ENCODE data around the gene ZNF491. TPM values are rescaled to one million over a fixed set of nuclear protein-coding genes. Genes with fewer than 3 reads are reported as not detected.

The ZNF491 gene
- total and polyA plus RNA-seq, 2 experiments from 2014 or later = 3.9 to 5.1 TPM

GRCh38 chr19:11759805-11760204, 38.5 kb upstream of the ZNF491 start:
- no peak for DNase-seq (ENCODE audit: low read depth in 1 of 2, low spot score in 1 of 2)
- Histone ChIP-seq H3K4me3 (no peak overlapping the region), H3K36me3 (no peaks in the 10 kb centered on the region), H3K27me3 (no peaks in the 10 kb centered on the region), H3K9me3 (ENCODE audit: low read depth) (no peaks in the 10 kb centered on the region), H3K4me1 (ENCODE audit: low read depth) (no peaks in the 10 kb centered on the region), H3K27ac (no peak overlapping the region)
- TF ChIP-seq CTCF (IDR thresholded peaks at IDR 0.05; ENCODE audit: low read depth, low read length) = no peak

GRCh38 chr19:11763117-11763516, 35.2 kb upstream of the ZNF491 start:
- Histone ChIP-seq H3K27me3 (no peaks in the 10 kb centered on the region), H3K4me3 (no peak overlapping the region), H3K27ac (no peak overlapping the region), H3K4me1 (ENCODE audit: low read depth) (no peaks in the 10 kb centered on the region), H3K9me3 (ENCODE audit: low read depth) (no peaks in the 10 kb centered on the region), H3K36me3 (no peaks in the 10 kb centered on the region)
- no peak for DNase-seq (ENCODE audit: low read depth in 1 of 2, low spot score in 1 of 2)
- no peak for TF ChIP-seq CTCF (IDR thresholded peaks at IDR 0.05; ENCODE audit: low read depth, low read length)

GRCh38 chr19:11763611-11764010, 34.7 kb upstream of the ZNF491 start:
- H3K27ac ChIP-seq = no peak overlapping the region
- H3K27me3 ChIP-seq = no peaks in the 10 kb centered on the region
- H3K36me3 ChIP-seq = no peaks in the 10 kb centered on the region
- no peaks in the 10 kb centered on the region for H3K9me3 ChIP-seq (ENCODE audit: low read depth)
- H3K4me3 ChIP-seq = no peak overlapping the region
- no peaks in the 10 kb centered on the region for H3K4me1 ChIP-seq (ENCODE audit: low read depth)
- DNase-seq (ENCODE audit: low read depth in 1 of 2, low spot score in 1 of 2) = no peak
- no peak for TF ChIP-seq CTCF (IDR thresholded peaks at IDR 0.05; ENCODE audit: low read depth, low read length)

- Histone ChIP-seq H3K27ac (peak within 1 kb of the TSS; percentile 82), H3K36me3 (no peaks in the 10 kb centered on the region), H3K9me3 (ENCODE audit: low read depth) (no peaks in the 10 kb centered on the region), H3K4me3 (peak within 1 kb of the TSS; percentile 63), H3K4me1 (ENCODE audit: low read depth) (no peaks in the 10 kb centered on the region), H3K27me3 (no peaks in the 10 kb centered on the region)
- DNase-seq (ENCODE audit: low read depth in 1 of 2, low spot score in 1 of 2) = peak; percentile 96 to 99
- TF ChIP-seq CTCF (IDR thresholded peaks at IDR 0.05; ENCODE audit: low read depth, low read length) = no peak
These were observed 31.4 kb upstream of the ZNF491 start, which contains the start of gene ZNF441 for GRCh38 chr19:11766597-11767591. ZNF441 (plus strand) TSS chr19:11767000; CDS start chr19:11767194, 194 bp downstream.

- Histone ChIP-seq H3K9me3 (ENCODE audit: low read depth) (no peaks in the 10 kb centered on the region), H3K4me3 (peak overlapping the region; percentile 63), H3K27me3 (no peaks in the 10 kb centered on the region), H3K27ac (peak overlapping the region; percentile 82), H3K4me1 (ENCODE audit: low read depth) (no peaks in the 10 kb centered on the region), H3K36me3 (no peaks in the 10 kb centered on the region)
- DNase-seq (ENCODE audit: low read depth in 1 of 2, low spot score in 1 of 2) = peak; percentile 48 to 50
- no peak for TF ChIP-seq CTCF (IDR thresholded peaks at IDR 0.05; ENCODE audit: low read depth, low read length)
These were observed 30.6 kb upstream of the ZNF491 start for GRCh38 chr19:11767633-11768133.

Measured in cardiac muscle cell (in vitro differentiated cells and primary cell).